Lung (tissue), 12 donors: ENCODE measurements around the gene MICU1. TPM values are rescaled to one million over a fixed set of nuclear protein-coding genes. Genes with fewer than 3 reads are reported as not detected.

Experiments used
- ATAC-seq: fragments of 200-7000 bp; cut with Tn5 transposase; one replicate; pipeline ENCODE4 v1.9.1; 2020; ENCODE audit warnings: moderate number of reproducible peaks; ENCODE audit not compliant: insufficient read depth, low FRiP score
- DNase-seq, 3 donors: peaks; one replicate each; pipeline ENCODE4 v3.0.0-alpha.2; 2013 to 2017
- H3K27ac ChIP-seq, 2 donors: one replicate each; pipeline ENCODE4 v1.5.1; 2013; ENCODE audit warnings: mild to moderate bottlenecking in 2 of 2, moderate library complexity in 2 of 2, control low read depth in 1 of 2, inconsistent platforms in 1 of 2, low read depth in 1 of 2, low read length in 1 of 2
- H3K27me3 ChIP-seq, 3 donors: one replicate each; pipeline ENCODE4 v1.5.1; 2013; ENCODE audit warnings: low read length in 2 of 3; ENCODE audit not compliant: control insufficient read depth in 3 of 3, insufficient read depth in 3 of 3
- H3K36me3 ChIP-seq, 4 donors: one replicate each; pipeline ENCODE4 v1.5.1; 2013; ENCODE audit warnings: low read length in 4 of 4, mild to moderate bottlenecking in 1 of 4, moderate library complexity in 1 of 4; ENCODE audit not compliant: control insufficient read depth in 4 of 4, insufficient read depth in 4 of 4
- H3K4me1 ChIP-seq, 5 donors: one replicate each; pipeline ENCODE4 v1.5.1; 2013; ENCODE audit warnings: low read length in 5 of 5, mild to moderate bottlenecking in 2 of 5, moderate library complexity in 1 of 5; ENCODE audit not compliant: control insufficient read depth in 5 of 5, insufficient read depth in 5 of 5
- H3K4me3 ChIP-seq: one replicate; pipeline ENCODE4 v1.5.1; 2013; ENCODE audit warnings: mild to moderate bottlenecking, control low read depth, moderate library complexity
- H3K9ac ChIP-seq, 2 donors: one replicate each; pipeline ENCODE4 v1.5.1; 2013; ENCODE audit warnings: low read length in 2 of 2, control low read depth in 1 of 2; ENCODE audit not compliant: insufficient read depth in 1 of 2
- H3K9me3 ChIP-seq, 4 donors: one replicate each; pipeline ENCODE4 v1.5.1; 2013; ENCODE audit warnings: low read length in 3 of 4, mild to moderate bottlenecking in 1 of 4, moderate library complexity in 1 of 4; ENCODE audit not compliant: control insufficient read depth in 4 of 4, insufficient read depth in 3 of 4
- CTCF ChIP-seq: IDR thresholded peaks from 2 replicates; pipeline ENCODE4 v1.5.1; 2012; ENCODE audit warnings: mild to moderate bottlenecking; ENCODE audit errors: control extremely low read depth, extremely low read depth
- WGBS, 2 donors: extraction: QIAGEN DNeasy Blood & Tissue Kit; methylation state at CpG; one replicate each; pipeline ENCODE4 v1.1.7; 2013; 5-methylcytosine and 5-hydroxymethylcytosine counted together
- polyA plus RNA-seq, 2 donors: library from polyadenylated mRNA; stranded (reverse); fragments of 200-250 nt; gene quantifications; one replicate each; pipeline ENCODE4 v1.2.1, GENCODE V29; 2013
- total RNA-seq, 2 donors: library from RNA; depleted of rRNA in 1 of 2; stranded (reverse); fragments of >200 nt in 1 of 2; gene quantifications; one replicate each; pipeline ENCODE4 v1.2.1, GENCODE V29; 2014 to 2021
- donor health status: control.
- donor health status: control.
- donor health status: Bipolar disorder and iron deficiency.
- donor health status: healthy.
- donor health status: DM: yes; HTN: yes; CAD: no.

MICU1 gene
- total and polyA plus RNA-seq, 4 donors: 41.9 to 86.4 (median 43.2) TPM

GRCh38 chr10:72418679-72419078, 207.2 kb downstream of the MICU1 start:
- ATAC-seq (no peak), DNase-seq (no peak)
- H3K36me3 ChIP-seq: peaks cover 4 to 19% (median 11%) of the 10 kb centered on the region in 4 donors
- H3K27me3 ChIP-seq: no peaks in the 10 kb centered on the region
- no peak for TF ChIP-seq CTCF
- H3K4me3 ChIP-seq: no peak overlapping the region
- peaks cover 0 to 2% (median 0%) of the 10 kb centered on the region in 4 donors for H3K9me3 ChIP-seq
- 67 to 73% methylated on average over 3 of the region's 3 CpGs for WGBS, 2 donors
- no peak overlapping the region for H3K9ac ChIP-seq
- H3K27ac ChIP-seq: no peak overlapping the region
- H3K4me1 ChIP-seq: no peaks in the 10 kb centered on the region

GRCh38 chr10:72417971-72418370, 207.9 kb downstream of the MICU1 start:
- no peaks in the 10 kb centered on the region for H3K4me1 ChIP-seq
- TF ChIP-seq CTCF: no peak
- no peak overlapping the region for H3K4me3 ChIP-seq
- H3K9me3 ChIP-seq: no peaks in the 10 kb centered on the region
- 33 to 36% methylated on average over 1 of the region's 1 CpG for WGBS, 2 donors
- DNase-seq: no peak
- no peak overlapping the region for H3K27ac ChIP-seq
- ATAC-seq: no peak
- no peak overlapping the region for H3K9ac ChIP-seq
- no peaks in the 10 kb centered on the region for H3K27me3 ChIP-seq
- H3K36me3 ChIP-seq: peaks cover 2 to 19% (median 11%) of the 10 kb centered on the region in 4 donors

- Histone ChIP-seq H3K27ac (no peak overlapping the region), H3K9me3 (no peaks in the 10 kb centered on the region), H3K27me3 (no peaks in the 10 kb centered on the region), H3K4me3 (no peak overlapping the region), H3K4me1 (no peaks in the 10 kb centered on the region), H3K36me3 (peaks cover 1 to 11% (median 2%) of the 10 kb centered on the region in 4 donors), H3K9ac (no peak overlapping the region)
- DNase-seq (peak in 1 of 3 donors; percentile 13), ATAC-seq (peak; percentile 88)
- whole genome bisulfite sequencing, 2 donors: 68 to 83% methylated on average over 4 of the region's 4 CpGs
- TF ChIP-seq CTCF: no peak
Measured at GRCh38 chr10:72416661-72417060, 209.2 kb downstream of the MICU1 start.

- no peak for ATAC-seq
- Histone ChIP-seq H3K9me3 (no peaks in the 10 kb centered on the region), H3K9ac (no peak overlapping the region), H3K4me1 (no peaks in the 10 kb centered on the region), H3K27ac (no peak overlapping the region), H3K27me3 (no peaks in the 10 kb centered on the region), H3K4me3 (no peak overlapping the region), H3K36me3 (peaks cover 0 to 4% (median under 1%) of the 10 kb centered on the region in 4 donors)
- DNase-seq: peak in 1 of 3 donors; percentile 10
- WGBS, 2 donors: 75 to 80% methylated on average over 3 of the region's 3 CpGs
- no peak for TF ChIP-seq CTCF
Measured at GRCh38 chr10:72414642-72415041, 211.2 kb downstream of the MICU1 start.
